GM19238 (cell line): ENCODE results near the gene ZMIZ2.
"Not testable (repeated sequence)": the region's sequence is repeated elsewhere in the genome, so short reads cannot be mapped to it uniquely, and the experiment has no call there.

Source experiments
- DNase-seq: peaks from one replicate; pipeline ENCODE4 v3.0.0; 2011; ENCODE audit warnings: low spot score; ENCODE audit not compliant: insufficient read length

ZMIZ2 gene, protein sequence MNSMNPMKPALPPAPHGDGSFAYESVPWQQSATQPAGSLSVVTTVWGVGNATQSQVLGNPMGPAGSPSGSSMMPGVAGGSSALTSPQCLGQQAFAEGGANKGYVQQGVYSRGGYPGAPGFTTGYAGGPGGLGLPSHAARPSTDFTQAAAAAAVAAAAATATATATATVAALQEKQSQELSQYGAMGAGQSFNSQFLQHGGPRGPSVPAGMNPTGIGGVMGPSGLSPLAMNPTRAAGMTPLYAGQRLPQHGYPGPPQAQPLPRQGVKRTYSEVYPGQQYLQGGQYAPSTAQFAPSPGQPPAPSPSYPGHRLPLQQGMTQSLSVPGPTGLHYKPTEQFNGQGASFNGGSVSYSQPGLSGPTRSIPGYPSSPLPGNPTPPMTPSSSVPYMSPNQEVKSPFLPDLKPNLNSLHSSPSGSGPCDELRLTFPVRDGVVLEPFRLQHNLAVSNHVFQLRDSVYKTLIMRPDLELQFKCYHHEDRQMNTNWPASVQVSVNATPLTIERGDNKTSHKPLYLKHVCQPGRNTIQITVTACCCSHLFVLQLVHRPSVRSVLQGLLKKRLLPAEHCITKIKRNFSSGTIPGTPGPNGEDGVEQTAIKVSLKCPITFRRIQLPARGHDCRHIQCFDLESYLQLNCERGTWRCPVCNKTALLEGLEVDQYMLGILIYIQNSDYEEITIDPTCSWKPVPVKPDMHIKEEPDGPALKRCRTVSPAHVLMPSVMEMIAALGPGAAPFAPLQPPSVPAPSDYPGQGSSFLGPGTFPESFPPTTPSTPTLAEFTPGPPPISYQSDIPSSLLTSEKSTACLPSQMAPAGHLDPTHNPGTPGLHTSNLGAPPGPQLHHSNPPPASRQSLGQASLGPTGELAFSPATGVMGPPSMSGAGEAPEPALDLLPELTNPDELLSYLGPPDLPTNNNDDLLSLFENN

DNA sequence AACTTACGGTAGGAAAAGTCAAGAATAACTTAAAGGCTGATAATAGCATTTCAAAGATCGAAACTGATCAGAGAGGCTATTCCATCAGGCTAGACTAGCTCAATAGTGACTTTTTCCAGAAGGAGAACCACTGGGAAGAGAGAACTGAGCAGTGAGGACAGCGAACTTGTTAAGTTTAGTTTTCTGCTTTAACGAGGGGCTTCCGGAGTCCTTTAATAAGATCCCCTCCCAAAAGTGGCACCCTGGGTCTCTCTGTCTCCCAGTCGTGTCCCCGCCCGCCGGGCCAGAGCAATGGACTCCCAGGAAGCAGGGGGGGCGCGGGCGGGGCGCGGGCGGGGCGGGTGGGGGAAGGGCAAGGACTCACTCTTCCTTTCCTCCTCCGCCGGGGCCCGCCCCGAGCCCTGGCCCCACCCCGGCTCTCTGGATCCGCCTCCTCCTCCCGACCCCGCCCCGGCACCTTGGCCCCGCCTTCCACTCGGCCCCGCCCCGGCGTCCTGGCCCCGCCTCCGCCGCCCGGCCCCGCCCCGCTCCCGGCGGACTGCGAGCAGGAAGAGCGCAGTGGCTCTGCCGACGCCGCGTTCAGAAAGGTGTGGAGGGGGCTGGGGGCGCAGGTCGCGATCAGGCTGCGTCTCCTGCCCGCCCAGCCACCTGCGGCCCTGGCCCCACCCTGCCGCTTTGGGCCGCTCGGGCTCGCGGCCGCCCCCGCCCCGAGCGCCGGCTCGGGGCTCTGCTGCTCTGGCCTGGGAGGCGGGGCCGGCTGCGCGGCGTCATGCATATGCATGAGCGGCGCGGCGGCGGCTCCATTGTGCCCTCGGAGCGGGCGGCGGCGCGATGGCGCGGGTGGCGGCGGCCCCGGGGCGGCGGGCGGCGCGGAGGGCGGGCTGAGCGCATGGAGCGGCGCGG is at the start of gene ZMIZ2:
Gene ZMIZ2 (plus strand): TSS at position 803 of the 903 bp plus-strand sequence. CDS start 7,403 bp downstream, outside the sequence.
- peak; percentile 88 for DNase-seq

DNA sequence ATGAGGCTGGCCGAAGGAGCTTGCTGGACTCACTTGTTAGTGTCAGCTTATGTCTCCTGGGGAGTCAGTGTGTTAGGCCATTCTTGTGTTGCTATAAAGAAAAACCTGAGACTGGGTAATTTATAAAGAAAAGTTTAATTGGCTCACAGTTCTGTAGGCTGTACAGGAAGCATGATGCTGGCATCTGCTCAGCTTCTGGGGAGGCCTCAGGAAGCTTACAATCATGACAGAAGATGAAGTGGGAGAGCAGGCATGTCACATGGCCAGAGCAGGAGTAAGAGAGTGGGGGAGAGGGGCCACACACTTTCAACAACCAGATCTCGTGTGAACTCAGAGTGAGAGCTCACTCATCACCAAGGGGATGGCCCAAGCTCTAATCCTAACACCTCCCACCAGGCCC is 49.0 kb upstream of the ZMIZ2 start:
- DNase-seq: not testable (repeated sequence)

DNA sequence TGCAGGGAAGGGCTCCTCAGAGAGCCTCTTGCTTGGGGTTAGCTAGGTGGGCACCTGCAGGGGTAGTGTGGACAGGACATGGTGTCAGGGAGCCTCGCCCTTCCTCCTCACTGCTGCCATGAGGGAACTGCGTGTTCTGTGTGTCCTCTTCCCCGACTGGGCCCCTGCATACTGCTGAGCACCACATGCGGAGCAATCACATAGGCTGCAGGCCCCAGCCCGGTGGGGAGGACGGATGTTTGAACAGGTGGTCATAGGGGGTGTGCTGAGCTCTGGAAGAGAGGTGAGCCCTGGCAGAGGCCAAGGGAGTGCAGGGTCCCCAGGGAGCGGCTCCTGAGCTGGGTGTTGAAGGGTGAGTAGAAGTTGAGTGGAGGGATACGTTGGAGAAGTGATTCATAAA is 48.3 kb upstream of the ZMIZ2 start:
- no peak for DNase-seq

DNA sequence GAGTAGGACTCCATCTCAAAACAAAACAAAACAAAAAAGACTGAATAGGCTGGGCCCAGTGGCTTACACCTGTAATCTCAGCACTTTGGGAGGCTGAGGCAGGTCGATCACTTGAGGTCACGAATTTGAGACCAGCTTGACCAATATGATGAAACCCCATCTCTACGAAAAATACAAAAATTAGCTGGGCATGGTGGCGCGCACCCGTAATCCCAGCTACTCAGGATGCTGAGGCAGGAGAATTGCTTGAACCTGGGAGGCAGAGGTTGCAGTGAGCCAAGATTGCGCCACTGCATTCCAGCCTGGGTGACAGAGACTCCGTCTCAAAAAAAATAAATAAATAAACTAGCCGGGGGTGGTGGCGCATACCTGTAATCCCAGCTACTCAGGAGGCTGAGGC is 45.3 kb upstream of the ZMIZ2 start:
- DNase-seq: not testable (repeated sequence)

DNA sequence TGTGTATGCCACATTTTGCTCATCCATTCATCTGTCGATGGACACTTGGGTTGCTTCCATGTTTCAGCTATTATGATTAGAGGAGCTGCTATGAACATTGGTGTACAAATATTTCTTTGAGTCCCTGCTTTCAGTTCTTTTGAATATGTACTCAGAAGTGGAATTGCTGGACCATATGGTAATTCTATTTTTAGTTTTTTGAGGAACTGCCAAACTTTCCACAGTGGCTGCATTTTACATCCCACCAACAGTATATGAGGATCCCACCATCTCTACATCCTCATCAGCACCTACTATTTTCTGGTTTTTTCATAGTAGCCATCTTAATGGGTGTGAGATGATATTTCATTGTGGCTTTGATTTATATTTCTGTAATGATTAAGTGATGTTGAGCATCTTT is 44.7 kb upstream of the ZMIZ2 start:
- DNase-seq: no peak

DNA sequence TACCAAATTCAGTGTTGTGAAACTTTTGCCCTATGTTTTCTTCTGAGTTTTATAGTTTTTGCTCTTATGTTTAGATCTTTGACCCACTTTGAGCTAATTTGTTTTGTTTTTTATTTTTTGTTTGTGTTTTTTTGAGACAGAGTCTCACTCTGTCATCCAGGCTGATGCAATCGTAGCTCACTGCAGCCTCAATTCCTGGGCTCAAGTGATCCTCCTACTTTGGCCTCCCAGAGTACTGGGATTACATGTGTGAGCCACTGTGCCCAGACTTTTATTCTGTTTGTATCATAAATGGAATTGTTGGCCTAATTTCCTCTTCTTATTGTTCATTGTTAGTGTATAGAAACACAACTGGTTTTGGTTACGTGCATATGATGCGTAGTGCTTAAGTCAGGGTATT is 43.2 kb upstream of the ZMIZ2 start:
- DNase-seq: no peak

DNA sequence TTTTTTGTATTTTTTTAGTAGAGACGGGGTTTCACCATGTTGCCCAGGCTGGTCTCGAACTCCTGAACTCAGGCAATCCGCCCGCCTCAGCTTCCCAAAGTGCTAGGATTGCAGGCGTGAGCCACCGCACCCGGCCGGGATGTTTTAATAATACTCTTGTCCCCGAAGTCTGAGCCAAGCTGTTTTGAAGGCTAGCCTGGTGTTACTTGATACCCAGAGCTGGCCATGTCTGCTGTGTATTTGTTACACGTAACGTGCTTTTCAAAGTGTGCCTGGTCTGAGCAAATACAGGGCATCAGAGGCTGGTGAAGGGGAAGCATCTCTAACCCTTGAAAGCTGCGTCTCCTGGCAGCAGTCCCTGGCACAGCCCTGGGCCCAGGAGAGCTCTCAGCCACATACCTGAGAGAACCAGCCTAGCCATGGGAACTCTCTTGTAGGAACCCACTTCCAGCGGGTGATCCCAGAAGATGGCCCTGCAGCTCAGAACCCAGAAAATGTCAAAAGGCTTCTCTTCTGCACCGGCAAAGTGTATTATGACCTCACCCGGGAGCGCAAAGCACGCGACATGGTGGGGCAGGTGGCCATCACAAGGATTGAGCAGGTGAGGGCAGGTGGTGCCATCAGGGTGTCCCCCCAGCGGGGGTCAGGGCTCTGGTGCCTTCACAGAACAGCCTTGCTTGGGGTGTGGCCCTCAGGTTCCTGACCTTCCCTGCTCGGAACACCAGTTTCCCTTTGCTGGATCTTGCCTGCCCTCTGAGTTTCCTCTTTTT is 41.7 kb upstream of the ZMIZ2 start:
- DNase-seq: no peak

DNA sequence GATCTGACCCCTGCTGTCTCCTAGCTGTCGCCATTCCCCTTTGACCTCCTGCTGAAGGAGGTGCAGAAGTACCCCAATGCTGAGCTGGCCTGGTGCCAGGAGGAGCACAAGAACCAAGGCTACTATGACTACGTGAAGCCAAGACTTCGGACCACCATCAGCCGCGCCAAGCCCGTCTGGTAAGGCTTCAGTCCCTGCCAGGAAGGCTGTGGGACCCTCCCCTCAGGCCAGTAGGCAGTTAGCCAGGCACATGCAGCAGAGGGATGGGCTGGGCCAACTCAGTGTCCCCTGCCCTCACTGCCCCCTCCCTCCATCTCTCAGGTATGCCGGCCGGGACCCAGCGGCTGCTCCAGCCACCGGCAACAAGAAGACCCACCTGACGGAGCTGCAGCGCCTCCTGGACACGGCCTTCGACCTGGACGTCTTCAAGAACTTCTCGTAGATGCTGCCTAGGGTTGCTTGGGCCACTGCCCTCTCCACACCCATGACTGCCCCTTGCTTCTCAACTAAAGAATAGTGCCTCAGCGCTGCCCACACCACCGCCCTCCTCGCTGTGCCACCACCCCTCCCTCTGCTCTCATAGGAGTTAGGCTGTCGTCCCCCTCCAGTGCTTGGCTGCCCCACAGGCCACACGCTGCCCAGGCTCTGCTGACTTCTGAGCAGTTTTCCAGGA is 41.0 kb upstream of the ZMIZ2 start:
- no peak for DNase-seq

DNA sequence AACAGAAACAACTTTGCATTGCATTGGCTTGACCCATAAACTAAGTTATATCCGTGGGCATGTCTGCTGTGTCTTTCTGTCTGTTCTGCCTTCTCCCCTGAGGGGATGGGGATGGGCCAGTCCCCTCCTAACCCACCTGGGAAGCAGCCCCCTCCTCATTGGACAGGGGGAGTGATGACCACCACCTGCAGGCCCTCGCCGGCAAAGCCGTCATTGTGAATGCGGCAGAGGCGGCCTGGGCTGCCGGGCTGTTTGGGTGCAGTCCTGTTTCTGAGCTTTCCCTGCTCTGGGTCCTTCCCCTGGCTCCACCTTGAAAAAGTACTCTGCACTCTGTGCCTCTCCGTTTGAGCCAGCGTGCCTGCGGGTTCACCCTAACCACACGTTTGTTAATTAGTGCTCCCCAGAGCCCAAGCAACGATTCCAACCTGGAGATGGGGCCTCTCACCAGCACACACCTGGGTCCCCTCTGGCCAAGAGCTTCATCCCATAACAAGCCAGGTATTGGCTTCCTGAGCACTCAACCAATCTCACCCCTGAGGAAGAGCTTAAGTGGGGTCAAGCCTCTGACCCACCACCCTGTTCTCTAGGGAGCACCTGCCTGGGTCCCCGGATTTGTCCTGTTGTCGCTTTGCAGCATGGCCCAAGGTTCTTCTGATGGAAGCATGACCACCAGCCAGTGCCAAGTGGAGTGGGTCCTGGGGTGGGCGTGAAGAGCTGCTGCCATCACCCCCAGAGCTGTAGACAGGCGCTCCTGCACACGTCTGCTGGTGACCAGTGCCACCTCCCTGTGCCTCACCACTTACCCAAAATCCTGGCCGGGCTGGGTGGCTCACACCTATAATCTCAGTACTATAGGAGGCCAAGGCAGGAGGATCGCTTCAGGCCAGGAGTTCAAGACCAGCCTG is 39.4 kb upstream of the ZMIZ2 start:
- DNase-seq: no peak

DNA sequence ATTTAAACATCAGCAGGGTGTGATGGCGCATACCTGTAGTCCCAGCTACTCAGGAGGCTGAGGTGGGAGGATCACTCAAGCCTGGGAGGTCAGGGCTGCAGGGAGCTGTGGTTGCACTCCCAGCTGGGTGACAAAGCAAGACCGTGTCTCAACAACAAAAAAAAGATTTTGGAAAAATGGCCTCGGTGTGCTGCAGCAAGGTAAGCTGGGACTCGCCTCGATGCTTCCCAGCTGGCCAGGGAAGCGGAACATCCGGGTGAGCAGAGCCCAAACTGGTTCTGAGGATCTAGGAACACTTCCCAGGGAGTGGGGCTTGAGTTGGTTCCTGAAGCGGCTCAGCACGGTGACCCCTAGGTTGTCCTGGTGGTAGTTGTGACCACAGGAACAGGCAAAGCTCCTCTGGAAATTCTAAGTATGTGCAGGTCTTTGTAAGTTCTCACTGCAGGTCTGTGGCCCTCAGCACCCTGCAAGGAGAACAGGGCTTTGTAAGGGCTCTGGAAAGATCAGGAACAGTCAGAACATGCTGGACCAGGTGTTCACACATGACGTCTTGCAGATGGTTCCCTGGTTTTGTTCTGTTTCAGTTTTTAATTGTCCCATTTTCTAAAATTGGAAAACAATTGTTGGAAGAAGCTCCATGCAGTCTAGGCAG is 38.6 kb upstream of the ZMIZ2 start:
- DNase-seq: no peak

DNA sequence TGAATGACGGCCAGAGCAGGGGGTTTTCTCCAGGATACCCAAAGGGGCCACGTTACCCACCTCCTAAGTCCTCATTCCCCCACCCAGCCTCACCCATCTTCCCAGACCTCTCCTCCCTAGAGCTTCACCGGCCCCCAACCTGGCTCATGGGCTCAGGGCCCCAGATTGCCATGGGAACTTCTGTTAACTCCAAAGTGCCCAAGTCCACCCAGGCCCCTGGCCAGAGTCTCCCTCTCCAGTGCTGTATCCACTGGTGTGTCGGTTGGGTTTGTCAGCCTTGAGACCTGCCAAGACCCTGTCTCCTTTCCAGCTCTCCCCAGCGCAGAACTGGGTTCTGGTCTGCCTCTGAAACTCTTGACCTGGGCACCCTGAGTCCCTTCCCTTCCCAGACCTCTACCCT is 37.1 kb upstream of the ZMIZ2 start:
- no peak for DNase-seq

DNA sequence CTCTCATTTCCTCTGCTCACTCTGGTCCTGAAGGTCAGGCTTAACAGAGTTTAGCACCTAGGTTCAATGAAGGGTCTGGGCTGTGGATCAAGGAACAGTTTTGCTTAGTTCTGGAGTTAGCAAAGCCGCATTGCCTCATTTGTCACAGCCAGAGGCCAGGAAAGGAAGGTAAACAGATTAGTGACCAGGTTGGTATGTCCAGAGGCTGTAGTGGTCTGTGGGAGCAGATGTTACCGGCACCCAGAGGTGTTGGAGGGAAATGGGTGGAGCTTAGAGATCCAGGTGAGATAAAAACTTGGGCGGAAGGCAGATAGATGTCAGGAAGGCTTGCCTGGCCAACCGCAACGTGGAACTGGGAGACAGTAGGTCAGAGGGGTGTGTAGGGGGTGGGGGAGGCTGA is 36.6 kb upstream of the ZMIZ2 start:
- no peak for DNase-seq

DNA sequence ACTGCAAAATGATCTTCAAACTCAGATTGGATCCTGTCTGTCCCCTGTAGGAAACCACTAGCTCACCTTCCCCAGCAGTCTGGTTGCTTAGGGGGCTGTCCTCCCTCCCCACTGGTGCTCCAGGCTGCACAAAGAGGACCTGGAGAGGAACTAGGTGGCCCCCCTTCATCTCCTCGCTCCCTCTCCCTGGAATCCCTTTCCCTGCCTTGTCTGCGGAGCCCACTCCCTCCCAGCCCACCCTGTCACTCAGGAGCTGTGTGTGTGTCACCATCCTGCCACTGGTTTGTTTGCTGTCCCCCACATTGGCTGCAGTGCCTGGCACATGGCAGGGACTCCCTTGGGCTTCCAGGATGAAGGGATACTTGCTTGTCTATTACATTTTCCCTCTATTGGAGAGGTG is 35.5 kb upstream of the ZMIZ2 start:
- DNase-seq: no peak

DNA sequence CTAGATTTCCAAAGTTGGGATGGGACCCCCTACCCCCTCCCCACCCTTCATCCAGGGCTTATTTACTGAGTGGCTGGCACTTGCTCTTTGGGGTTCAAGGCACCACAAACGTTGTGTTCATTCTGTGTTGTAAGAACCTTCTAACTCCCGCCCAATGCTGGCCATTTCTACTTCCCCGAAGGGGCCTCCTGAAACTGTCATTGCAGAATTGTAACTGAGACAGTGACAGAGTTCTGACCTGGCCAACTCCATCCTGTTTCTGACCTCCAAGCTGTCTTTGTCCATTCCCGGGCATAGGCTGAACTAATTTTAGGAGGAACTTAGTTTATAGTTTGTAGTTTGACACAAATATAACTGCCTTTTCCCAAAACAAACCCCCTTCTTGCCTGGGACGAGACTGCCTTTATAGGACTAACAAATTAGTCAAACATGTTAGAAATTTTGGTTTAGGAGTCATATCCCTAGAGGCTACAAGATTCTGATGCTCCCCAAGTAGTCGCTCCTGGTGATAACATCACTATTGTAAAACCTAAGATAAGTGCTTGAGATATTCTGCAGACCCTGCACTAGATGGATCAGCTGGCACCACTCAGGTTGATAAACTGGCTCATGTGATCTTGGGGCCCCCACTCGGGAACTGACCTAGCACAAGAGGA is 34.8 kb upstream of the ZMIZ2 start:
- no peak for DNase-seq

DNA sequence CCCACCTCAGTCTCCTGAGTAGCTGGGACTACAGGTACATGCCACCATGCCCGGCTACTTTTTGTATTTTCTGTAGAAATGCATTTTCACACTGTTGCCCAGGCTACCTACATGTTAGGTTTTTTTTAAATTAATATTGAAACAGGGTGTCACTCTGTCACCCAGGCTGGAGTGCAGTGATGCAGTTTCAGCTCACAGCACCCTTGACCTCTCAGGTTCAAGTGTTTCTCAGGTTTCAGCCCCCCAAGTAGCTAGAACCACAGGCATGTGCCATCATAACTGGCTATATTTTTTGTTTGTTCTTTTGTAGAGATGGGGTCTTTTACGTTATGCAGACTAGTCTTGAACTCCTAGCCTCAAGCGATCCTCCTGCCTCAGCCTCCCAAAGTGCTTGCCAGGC is 32.4 kb upstream of the ZMIZ2 start:
- DNase-seq: no peak

DNA sequence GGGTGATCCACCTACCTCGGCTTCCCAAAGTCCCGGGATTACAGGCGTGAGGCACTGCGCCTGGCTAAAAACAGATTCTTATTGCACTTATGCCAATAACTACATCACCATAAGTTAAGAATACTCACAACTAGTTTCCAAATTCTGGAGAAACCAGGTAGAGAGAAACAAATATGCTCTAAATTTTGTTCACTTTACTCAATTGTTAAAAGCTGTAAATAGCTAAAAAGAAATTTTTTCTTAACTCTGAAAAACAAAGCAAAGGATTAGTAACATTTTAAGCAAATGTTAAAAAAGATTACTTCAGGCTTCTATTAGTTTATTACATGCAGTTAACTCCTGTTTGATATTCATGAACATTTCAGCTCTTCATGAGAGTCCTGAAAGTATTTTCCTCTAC is 28.3 kb upstream of the ZMIZ2 start:
- no peak for DNase-seq

DNA sequence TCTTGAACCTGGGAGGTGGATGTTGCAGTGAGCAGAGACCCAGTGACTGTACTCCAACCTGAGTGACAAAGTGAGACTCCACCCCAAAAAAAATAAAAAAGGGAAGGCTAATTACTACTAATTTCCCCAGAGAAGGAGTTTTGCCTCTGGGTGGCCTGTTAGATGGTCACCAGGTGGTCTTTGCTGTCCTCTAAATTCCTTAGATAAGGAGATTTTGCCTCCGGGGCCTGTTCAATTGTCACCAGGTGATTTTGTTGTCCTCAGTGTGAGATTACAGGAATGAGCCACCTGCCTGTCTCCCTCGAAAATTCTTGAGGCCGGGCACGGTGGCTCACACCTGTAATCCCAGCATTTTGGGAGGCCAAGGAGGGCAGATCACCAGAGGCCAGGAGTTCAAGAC is 24.4 kb upstream of the ZMIZ2 start:
- no peak for DNase-seq

DNA sequence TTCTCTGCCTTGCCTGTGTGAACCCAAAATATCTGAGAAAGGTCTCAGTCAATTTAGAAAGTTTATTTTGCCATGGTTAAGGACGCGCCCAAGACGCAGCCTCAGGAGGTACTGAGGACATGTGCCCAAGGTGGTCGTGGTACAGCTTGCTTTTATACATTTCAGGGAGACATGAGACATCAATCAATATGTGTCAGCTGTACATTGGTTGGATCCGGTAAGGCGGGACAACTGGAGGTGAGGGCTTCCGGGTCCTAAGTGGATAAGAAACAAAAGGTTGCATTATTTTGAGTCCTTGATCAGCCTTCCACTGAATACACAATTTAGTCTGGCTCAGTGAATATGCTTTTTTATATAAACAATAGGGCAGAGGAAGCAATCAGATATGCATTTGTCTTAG is 22.4 kb upstream of the ZMIZ2 start:
- not testable (repeated sequence) for DNase-seq
